Testis (tissue), 2 donors: Measurements from ENCODE around the gene SIVA1.

Experiments
- POLR2A ChIP-seq: fragments of 450-650 bp; IDR thresholded peaks from one replicate; pipeline ENCODE4 v1.6.1; 2017; ENCODE audit warnings: antibody characterized with exemption, mild to moderate bottlenecking, moderate library complexity
- TF ChIP-seq, protein P1 (sequence below), 3 experiments: fragments of 450-650 bp in 2 of 3; fragments of 200-600 bp in 1 of 3; sonication (generic) in 1 of 3; IDR thresholded peaks; one replicate each; pipeline ENCODE4 v1.5.1; 2016 to 2019; ENCODE audit warnings: antibody characterized with exemption in 3 of 3, mild to moderate bottlenecking in 2 of 3, moderate library complexity in 1 of 3

DNA sequence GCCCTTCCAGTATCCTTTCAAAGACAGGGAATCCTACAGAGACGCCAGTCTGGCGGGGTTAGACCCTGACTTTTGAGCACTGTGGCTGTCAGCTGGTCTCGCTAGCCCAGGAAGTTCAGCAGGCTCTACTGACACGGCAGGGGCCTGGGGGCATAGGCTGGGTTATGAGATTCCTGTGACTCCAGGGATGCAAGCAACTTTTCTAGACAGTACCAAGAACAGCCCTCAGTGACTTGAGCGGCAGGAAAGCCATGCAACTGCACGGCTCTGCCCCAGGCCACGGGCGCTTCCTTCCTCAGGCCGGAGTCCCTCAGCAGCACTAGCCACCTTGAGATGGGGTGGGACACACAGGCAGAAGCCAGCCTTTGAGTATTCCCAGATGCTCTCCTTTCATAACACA is 5.1 kb upstream of the SIVA1 start:
- no peak for TF ChIP-seq POLR2A
- TF ChIP-seq, protein P1, sequence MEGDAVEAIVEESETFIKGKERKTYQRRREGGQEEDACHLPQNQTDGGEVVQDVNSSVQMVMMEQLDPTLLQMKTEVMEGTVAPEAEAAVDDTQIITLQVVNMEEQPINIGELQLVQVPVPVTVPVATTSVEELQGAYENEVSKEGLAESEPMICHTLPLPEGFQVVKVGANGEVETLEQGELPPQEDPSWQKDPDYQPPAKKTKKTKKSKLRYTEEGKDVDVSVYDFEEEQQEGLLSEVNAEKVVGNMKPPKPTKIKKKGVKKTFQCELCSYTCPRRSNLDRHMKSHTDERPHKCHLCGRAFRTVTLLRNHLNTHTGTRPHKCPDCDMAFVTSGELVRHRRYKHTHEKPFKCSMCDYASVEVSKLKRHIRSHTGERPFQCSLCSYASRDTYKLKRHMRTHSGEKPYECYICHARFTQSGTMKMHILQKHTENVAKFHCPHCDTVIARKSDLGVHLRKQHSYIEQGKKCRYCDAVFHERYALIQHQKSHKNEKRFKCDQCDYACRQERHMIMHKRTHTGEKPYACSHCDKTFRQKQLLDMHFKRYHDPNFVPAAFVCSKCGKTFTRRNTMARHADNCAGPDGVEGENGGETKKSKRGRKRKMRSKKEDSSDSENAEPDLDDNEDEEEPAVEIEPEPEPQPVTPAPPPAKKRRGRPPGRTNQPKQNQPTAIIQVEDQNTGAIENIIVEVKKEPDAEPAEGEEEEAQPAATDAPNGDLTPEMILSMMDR (IDR thresholded peaks at IDR 0.05), result no peak
